BJ (cell line): ENCODE data around the gene ECT2L. TPM values are rescaled to one million over a fixed set of nuclear protein-coding genes. Genes with fewer than 3 reads are reported as not detected.

Source experiments
- CTCF ChIA-PET: fragments of 350-600 bp; formaldehyde crosslinking; extraction: SDS; loops from one replicate; lab custom pipeline; 2021; ENCODE audit warnings: antibody characterized with exemption, inconsistent platforms; lab: Yijun Ruan, JAX
- POLR2A ChIA-PET: fragments of 300-600 bp; sonication (Branson Sonifier 250); formaldehyde crosslinking; extraction: SDS; loops from one replicate; lab custom pipeline; 2021; ENCODE audit warnings: antibody characterized with exemption; lab: Charles Lee
- DNase-seq: peaks from one replicate; pipeline ENCODE4 v3.0.0-alpha.2; 2011; ENCODE audit warnings: low read depth
- H3K27me3 ChIP-seq: 2 replicates; pipeline ENCODE4 v1.6.0; 2011; ENCODE audit warnings: low read length; ENCODE audit not compliant: control insufficient read depth, insufficient read depth
- H3K36me3 ChIP-seq: 2 replicates; pipeline ENCODE4 v1.5.1; 2011; ENCODE audit warnings: low read length; ENCODE audit not compliant: control insufficient read depth, insufficient read depth
- H3K4me3 ChIP-seq: 2 replicates; pipeline ENCODE4 v1.5.1; 2011; ENCODE audit warnings: low read depth, mild to moderate bottlenecking, control low read depth, low read length
- polyA plus RNA-seq: library from polyadenylated mRNA; depleted of rRNA; stranded (reverse); fragments of >200 nt; gene quantifications from 2 replicates; pipeline ENCODE4 v1.2.3, GENCODE V29; 2011
- TF ChIP-seq, protein P1 (sequence below): IDR thresholded peaks from 2 replicates; pipeline ENCODE4 v1.5.1; 2011; ENCODE audit warnings: low read depth, mild to moderate bottlenecking, control low read depth, inconsistent platforms, low read length, moderate library complexity; ENCODE audit not compliant: insufficient read depth

Gene ECT2L
- polyA plus RNA-seq, 1 experiment: not detected

- DNase-seq: no peak
- Histone ChIP-seq H3K27me3 (no peaks in the 10 kb centered on the region), H3K4me3 (no peak overlapping the region), H3K36me3 (peaks cover 16% of the 10 kb centered on the region)
- TF ChIP-seq, protein P1, sequence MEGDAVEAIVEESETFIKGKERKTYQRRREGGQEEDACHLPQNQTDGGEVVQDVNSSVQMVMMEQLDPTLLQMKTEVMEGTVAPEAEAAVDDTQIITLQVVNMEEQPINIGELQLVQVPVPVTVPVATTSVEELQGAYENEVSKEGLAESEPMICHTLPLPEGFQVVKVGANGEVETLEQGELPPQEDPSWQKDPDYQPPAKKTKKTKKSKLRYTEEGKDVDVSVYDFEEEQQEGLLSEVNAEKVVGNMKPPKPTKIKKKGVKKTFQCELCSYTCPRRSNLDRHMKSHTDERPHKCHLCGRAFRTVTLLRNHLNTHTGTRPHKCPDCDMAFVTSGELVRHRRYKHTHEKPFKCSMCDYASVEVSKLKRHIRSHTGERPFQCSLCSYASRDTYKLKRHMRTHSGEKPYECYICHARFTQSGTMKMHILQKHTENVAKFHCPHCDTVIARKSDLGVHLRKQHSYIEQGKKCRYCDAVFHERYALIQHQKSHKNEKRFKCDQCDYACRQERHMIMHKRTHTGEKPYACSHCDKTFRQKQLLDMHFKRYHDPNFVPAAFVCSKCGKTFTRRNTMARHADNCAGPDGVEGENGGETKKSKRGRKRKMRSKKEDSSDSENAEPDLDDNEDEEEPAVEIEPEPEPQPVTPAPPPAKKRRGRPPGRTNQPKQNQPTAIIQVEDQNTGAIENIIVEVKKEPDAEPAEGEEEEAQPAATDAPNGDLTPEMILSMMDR: no peak
- POLR2A ChIA-PET: no interaction called here
- CTCF ChIA-PET: no interaction called here
These were observed 118.8 kb downstream of the ECT2L start for GRCh38 chr6:138914701-138915100.

- Histone ChIP-seq H3K4me3 (no peak overlapping the region), H3K36me3 (peaks cover 2% of the 10 kb centered on the region; the same call in 1 of the 2 replicates), H3K27me3 (no peaks in the 10 kb centered on the region)
- DNase-seq: no peak
- ChIA-PET POLR2A (no interaction called here), CTCF (no interaction called here)
- TF ChIP-seq, protein P1: no peak
These were observed 125.0 kb downstream of the ECT2L start for GRCh38 chr6:138920906-138921305.

GRCh38 chr6:138923561-138923960 lies 127.7 kb downstream of the ECT2L start:
- TF ChIP-seq, protein P1: no peak
- ChIA-PET CTCF (interaction anchor here (0.6 to 1.3 kb wide), 2 partner anchors 65 to 550 kb away, joined by 3 read pairs; no protein-coding TSS in a partner anchor), POLR2A (no interaction called here)
- H3K36me3 ChIP-seq: no peaks in the 10 kb centered on the region
- DNase-seq: no peak
- no peaks in the 10 kb centered on the region for H3K27me3 ChIP-seq
- no peak overlapping the region for H3K4me3 ChIP-seq

DNA sequence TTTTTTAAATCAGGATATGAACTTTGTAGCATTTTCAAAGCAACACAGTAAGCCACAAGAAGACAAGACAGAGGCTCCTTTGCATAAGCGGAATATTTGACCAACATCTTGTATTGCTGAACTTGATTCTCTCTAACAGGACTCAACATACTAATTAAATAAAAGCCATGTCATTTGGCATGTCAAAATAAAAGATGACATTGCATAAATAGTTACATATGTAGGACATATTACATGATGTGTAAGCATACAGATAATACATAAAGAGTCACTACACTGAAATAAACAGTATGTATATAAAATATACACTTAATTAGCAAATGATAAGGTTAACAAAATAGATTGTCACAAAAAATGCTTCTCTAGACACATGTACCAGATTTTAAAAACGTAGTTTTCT lies 129.9 kb downstream of the ECT2L start:
- ChIA-PET CTCF (no interaction called here), POLR2A (no interaction called here)
- H3K36me3 ChIP-seq: no peaks in the 10 kb centered on the region
- no peak overlapping the region for H3K4me3 ChIP-seq
- DNase-seq: no peak
- TF ChIP-seq, protein P1: no peak
- H3K27me3 ChIP-seq: no peaks in the 10 kb centered on the region

DNA sequence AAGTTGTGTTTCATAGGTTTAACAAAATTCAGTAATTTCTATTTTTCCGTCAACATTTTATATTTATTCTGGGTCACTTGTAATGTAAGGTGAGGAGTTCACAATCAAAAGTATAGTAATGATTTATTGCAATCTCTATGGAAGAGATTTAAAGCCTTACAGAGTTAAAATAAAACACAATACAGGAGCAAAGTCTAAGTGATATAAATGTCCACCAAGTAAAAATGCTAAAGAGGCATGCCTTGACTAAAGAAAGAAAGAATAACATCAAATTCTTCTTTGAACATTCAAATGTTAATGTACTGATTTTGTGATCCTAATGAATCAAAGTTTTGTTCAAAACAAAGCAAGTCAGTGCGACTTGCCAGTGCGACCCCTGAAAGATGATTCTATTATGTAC lies 130.7 kb downstream of the ECT2L start:
- Histone ChIP-seq H3K27me3 (no peaks in the 10 kb centered on the region), H3K4me3 (no peak overlapping the region), H3K36me3 (no peaks in the 10 kb centered on the region)
- ChIA-PET POLR2A (no interaction called here), CTCF (no interaction called here)
- DNase-seq: no peak
- TF ChIP-seq, protein P1: no peak
